Endometrial microvascular endothelial cells (primary cell): ENCODE results near the gene SLC37A4. TPM values are rescaled to one million over a fixed set of nuclear protein-coding genes. Genes with fewer than 3 reads are reported as not detected.
"Not testable (repeated sequence)": the region's sequence is repeated elsewhere in the genome, so short reads cannot be mapped to it uniquely, and the experiment has no call there.

Experiments
- in situ Hi-C: cut with HindIII; loops from 2 replicates; pipeline ENCODE4 v1.10.0; 2017; ENCODE audit warnings: low sequenced_read_pairs, low pct_unique_long_range_greater_than_20kb; ENCODE audit errors: inconsistent ontology term
- total RNA-seq: library from RNA; depleted of rRNA; stranded (reverse); fragments of >200 nt; gene quantifications from one replicate; pipeline ENCODE4 v1.2.3, GENCODE V29; 2015; ENCODE audit errors: inconsistent ontology term

SLC37A4 gene
- 22.6 TPM for total RNA-seq

- in situ Hi-C loops = no loop called here
These were observed at the start of gene SLC37A4 for GRCh38 chr11:119030329-119031047. SLC37A4 (minus strand) TSS chr11:119030877.

DNA sequence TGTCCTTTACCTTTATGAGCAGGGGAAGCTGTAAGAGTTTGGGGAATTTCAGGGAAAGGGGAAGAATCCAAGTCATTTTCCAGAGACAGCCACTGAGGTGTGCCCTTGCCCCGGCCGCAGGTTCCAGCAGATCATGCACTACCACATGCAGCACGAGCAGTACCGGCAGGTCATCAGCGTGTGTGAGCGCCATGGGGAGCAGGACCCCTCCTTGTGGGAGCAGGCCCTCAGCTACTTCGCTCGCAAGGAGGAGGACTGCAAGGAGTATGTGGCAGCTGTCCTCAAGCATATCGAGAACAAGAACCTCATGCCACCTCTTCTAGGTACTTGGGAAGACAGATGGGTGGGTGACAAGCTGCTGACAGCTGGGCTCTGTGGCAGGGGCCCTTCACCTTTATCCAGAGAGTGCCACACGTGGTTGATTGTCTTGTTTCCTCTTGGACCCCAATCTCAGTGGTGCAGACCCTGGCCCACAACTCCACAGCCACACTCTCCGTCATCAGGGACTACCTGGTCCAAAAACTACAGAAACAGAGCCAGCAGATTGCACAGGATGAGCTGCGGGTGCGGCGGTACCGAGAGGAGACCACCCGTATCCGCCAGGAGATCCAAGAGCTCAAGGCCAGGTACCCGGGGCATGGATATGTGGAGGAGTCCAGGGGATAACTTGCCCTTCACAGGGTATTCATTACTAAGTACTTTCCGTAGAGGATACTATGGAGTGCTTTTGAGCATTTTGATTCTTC lies 48.2 kb upstream of the SLC37A4 start:
- in situ Hi-C loops = no loop called here

DNA sequence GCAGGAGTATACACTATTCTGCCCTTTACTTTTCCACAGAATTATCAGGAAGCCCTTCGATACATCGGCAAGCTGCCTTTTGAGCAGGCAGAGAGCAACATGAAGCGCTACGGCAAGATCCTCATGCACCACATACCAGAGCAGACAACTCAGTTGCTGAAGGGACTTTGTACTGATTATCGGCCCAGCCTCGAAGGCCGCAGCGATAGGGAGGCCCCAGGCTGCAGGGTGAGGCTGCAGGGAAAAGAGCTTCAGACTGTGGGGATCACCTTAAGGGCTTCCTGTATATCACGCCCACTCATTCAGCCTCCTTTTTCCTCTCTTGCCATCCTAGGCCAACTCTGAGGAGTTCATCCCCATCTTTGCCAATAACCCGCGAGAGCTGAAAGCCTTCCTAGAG lies 47.2 kb upstream of the SLC37A4 start:
- in situ Hi-C loops = no loop called here

DNA sequence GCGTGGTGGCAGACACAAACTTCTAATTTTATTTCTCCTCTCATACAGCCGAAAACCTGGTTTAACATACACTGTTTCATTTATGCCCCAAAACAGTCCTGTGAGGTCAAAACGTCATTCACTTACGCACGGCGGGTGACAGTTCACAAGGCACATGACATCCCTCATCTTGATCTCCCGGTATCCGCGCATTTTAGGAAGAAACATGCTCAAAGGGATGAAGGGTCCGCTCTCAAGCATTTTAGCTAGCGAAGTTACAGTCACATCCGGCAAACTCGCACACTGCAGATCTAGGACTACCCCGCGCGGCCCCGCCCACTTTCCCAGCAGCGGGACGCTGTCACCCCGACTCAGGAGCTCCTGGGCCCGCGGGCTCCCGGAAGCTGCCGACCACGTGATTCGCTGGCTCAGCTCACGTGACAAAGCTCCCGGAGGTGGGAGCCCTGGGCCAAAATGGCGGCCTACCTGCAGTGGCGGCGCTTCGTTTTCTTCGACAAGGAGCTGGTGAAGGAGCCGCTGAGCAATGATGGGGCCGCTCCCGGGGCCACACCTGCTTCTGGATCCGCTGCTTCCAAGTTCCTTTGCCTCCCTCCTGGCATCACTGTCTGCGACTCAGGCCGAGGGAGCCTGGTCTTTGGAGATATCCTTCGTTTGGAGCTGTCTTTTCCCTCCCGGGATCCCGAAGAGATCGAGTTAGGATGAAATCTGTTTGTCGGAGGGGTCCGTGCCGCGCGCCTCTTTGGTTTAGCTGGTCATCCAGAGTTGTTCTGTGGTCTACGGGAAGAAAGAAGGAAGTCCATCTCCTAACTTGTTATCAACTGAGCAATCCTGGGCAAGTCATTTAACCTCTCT lies 36.9 kb upstream of the SLC37A4 start, which contains the start of gene VPS11:
VPS11 (plus strand) TSS at position 448 of the 852 bp plus-strand sequence; CDS start at position 454, 6 bp downstream.
- in situ Hi-C loops = no loop called here

DNA sequence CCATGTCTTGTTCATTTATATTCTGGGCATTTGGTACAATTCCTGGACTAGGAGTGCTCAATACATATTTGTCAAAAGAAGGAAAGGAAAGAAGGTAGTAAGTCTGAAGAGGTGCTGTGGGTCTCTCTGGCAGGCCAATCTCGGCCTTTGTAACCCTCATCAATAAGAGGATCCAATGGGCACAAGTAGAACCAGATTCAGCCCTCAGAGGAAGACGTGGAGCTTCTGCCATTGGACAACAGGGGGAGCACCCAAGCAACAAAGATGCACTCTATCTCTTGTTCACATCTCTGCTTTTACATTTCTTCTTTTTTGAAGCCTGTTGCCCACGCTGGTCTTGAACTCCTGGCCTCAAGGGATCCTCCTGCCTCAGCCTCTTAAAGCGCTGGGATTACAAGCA lies 34.7 kb upstream of the SLC37A4 start:
- in situ Hi-C loops = no loop called here

DNA sequence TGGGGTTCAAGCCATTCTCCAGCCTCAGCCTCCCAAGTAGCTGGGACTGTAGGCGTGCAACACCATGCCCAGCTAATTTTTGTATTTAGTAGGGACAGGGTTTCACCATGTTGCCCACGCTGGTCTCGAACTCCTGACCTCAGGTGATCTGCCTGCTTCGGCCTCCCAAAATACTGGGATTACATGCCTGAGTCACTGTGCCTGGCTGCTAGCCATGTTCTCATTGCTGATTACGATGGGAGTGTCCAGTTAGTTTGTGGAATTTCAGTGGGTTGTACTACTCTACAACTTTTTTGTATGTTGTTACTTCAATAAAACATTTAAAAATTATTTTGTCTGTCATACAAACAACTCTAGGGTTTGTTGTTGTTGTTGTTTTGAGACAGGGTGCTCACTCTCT lies 32.1 kb upstream of the SLC37A4 start:
- in situ Hi-C loops = no loop called here

DNA sequence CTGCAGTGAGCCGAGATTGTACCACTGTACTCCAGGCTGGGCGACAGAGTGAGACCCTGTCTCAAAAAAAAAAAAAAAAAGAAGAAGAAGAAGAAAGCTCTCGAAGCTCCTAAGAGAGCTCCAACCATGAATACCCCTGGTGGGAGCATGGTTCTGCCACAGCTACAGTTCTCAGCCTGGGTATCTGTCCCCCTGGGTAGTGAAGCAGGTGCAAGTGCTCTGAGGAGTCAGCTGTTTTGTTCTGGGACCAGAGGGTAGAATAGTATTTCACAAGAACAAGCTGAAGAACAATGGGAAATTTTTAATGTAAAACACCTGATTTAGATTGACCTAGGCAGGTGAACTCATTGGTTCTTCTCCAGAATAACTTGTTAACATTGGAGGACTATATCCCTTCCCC lies 30.6 kb upstream of the SLC37A4 start:
- in situ Hi-C loops = no loop called here

DNA sequence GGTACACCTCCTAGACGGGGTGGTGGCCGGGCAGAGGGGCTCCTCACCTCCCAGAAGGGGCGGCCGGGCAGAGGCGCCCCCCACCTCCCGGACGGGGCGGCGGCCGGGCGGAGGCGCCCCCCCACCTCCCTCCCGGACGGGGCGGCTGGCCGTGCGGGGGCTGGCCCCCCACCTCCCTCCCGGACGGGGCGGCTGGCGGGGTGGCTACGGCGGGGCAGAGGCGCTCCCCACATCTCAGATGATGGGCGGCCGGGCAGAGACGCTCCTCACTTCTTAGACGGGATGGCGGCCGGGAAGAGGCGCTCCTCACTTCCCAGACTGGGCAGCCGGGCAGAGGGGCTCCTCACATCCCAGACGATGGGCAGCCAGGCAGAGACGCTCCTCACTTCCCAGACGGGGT lies 28.5 kb upstream of the SLC37A4 start:
- in situ Hi-C loops = not testable (repeated sequence)

- in situ Hi-C loops = no loop called here
These were observed 26.5 kb upstream of the SLC37A4 start, which contains the start of gene HYOU1 for GRCh38 chr11:119057000-119057769. HYOU1 (minus strand) TSS chr11:119057205; CDS start chr11:119056160, 1,045 bp downstream.

GRCh38 chr11:119056421-119056999 lies 25.8 kb upstream of the SLC37A4 start:
- in situ Hi-C loops = no loop called here

GRCh38 chr11:119055901-119056300 lies 25.2 kb upstream of the SLC37A4 start:
- in situ Hi-C loops = no loop called here

DNA sequence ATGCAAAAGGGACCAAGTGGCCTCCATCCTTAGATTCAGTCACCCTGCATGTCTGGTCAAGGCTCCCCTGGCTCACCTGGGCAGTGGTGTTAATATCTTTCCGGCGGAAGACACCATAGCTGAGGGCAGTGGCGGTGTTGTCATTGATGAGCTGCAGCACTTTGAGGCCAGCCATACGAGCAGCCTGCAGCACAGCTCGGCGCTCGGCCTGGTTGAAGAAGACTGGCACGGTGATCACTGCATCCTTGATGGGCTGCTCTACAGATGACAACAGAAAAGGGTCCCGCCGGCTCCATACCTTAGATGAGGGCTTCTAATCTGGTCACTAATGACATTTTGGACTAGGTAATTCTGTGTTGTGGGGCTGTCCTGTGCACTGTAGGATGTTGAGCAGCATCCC lies 23.7 kb upstream of the SLC37A4 start:
- in situ Hi-C loops = no loop called here

DNA sequence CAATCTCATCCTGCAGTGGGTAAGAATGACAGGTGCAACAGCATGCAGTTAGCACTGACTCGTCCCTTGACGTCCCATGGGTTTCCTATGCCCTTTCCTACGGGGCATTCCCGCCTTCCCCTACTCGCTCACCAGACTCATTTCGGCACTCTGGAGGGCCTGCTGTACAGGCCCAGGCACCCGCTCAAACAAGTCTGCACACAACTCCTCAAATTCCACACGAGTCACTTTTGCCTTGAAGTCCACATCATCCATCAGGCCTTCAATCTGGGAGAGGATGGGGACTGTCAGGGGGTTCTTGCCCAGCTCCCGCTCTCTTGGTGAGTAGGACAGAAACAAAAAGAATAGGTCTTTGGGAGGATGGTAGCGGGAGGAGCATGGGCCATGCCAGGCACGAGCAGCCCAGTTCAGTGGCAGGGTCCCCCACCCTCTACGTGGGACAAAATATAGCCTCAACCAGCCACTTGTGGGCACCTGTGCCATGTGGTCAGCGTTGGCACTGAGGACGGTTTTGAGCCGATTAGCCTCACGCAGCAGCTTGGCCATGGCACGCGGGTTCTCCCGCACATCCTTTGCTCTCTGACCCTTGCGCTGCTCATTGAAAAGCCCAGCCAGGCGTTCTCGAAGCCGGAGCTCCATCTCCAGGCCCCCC lies 21.6 kb upstream of the SLC37A4 start:
- in situ Hi-C loops = no loop called here

- in situ Hi-C loops = no loop called here
These were observed 20.9 kb upstream of the SLC37A4 start for GRCh38 chr11:119051440-119052162.

DNA sequence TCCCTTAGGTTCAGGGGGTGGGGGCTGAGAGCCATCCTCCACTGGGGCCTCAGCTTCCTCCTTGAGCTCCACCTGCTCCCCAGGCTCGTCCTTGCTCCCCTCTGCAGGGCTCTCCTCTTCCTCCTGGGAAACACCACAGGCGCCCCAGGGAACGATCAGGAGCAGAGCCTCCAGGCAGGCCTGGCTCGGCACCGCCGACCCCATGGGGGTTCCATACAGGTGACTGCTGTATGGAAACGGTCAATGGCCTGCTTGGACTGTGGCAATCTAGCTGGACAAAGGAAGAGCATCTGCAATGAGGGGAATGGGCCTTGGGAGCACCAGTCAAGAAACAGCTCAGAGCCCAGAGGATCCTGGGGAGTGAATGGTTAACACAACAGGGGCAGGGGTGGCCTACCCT lies 18.4 kb upstream of the SLC37A4 start:
- in situ Hi-C loops = no loop called here

GRCh38 chr11:119048644-119049043 lies 18.0 kb upstream of the SLC37A4 start:
- in situ Hi-C loops = no loop called here

DNA sequence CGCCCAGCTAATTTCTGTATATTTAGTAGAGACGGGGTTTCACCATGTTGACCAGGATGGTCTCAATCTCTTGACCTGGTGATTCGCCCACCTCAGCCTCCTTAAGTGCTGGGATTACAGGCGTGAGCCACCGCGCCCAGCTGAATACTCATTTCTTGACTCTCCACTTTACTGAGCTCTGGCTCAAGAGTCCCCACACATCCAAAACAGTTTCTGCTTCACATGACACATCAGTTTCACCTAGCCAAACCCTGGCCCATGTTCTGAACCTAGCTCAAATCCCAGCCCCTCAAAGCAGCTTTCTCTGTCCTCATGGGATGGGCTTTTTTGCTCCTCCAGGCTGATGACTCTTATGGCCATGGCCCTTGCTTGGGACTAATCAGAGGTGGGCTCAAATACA lies 16.5 kb upstream of the SLC37A4 start:
- in situ Hi-C loops = no loop called here
